DND-41 (cell line): ENCODE results near the gene BAG2.

Experiments used
- EZH2 ChIP-seq: IDR thresholded peaks from 3 replicates; pipeline ENCODE4 v1.6.1; 2012; ENCODE audit warnings: borderline replicate concordance, low read depth, mild to moderate bottlenecking, moderate library complexity, low read length, inconsistent platforms; ENCODE audit not compliant: severe bottlenecking
- TF ChIP-seq, protein P1 (sequence below): IDR thresholded peaks from 2 replicates; pipeline ENCODE4 v1.5.1; 2012; ENCODE audit warnings: borderline replicate concordance, low read length, moderate library complexity, mild to moderate bottlenecking; ENCODE audit not compliant: poor library complexity, severe bottlenecking; ENCODE audit errors: extremely low read depth

DNA sequence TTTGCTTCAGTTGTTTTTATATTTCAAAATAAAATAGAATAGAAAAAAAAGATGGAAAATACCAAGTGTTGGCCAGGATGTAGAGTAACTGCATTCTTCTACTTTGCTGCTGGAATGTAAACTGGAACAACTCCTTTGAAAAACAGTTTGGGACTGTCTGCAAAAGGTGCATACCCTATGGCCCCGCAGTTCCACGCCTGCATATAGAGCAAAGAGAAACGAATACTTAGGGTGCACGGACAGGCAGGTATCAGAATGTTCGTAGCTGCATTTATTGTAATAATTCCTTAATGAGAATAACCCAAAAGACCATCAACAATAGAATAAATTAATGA is 50.6 kb downstream of the BAG2 start:
- TF ChIP-seq, protein P1, sequence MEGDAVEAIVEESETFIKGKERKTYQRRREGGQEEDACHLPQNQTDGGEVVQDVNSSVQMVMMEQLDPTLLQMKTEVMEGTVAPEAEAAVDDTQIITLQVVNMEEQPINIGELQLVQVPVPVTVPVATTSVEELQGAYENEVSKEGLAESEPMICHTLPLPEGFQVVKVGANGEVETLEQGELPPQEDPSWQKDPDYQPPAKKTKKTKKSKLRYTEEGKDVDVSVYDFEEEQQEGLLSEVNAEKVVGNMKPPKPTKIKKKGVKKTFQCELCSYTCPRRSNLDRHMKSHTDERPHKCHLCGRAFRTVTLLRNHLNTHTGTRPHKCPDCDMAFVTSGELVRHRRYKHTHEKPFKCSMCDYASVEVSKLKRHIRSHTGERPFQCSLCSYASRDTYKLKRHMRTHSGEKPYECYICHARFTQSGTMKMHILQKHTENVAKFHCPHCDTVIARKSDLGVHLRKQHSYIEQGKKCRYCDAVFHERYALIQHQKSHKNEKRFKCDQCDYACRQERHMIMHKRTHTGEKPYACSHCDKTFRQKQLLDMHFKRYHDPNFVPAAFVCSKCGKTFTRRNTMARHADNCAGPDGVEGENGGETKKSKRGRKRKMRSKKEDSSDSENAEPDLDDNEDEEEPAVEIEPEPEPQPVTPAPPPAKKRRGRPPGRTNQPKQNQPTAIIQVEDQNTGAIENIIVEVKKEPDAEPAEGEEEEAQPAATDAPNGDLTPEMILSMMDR = no peak
- TF ChIP-seq EZH2 = no peak
